GM18498 (cell line): ENCODE data around the gene TRPM6.
A peak's percentile ranks its signal among the peaks of the same experiment; 100 is the strongest.
"Not testable (repeated sequence)": the region's sequence is repeated elsewhere in the genome, so short reads cannot be mapped to it uniquely, and the experiment has no call there.

Experiments used
- ATAC-seq: cut with Tn5 transposase; IDR thresholded peaks from one replicate; pipeline ENCODE4 v1.9.1; 2021; ENCODE audit warnings: mild to moderate bottlenecking, moderate library complexity; ENCODE audit not compliant: unreplicated experiment

The TRPM6 gene

DNA sequence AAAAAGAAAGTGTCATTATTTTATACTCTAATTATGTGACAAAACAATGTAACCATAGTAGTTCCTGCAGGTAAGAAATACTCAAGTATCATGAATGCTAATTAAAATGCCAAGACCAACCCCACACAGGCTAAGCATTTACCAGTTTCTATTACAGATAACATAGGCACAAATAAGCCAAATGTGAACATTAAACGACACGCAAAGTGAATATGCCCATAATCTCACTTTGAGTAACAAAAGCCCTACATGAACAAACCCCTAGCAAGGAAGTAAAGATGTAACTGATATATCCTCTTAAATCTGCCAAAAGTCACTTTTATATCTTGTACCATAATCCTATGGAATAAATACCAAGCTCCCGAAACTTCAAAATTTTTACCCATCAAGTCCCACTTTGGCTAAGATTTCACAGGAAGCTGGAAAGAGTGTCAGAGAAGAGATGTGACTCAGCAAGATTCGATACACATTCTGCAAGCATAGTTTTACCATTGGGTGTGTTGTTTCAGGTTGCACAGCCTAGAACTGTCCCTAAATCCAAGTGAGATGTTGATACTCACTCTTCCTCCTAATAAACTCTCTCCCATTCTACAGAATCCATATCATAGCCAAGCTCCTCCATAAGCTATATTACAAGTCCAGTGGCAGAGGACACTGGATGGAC, 28.8 kb downstream of the TRPM6 start:
- ATAC-seq = no peak

- ATAC-seq = no peak
These were observed 30.7 kb downstream of the TRPM6 start for GRCh38 chr9:74856989-74857388.

DNA sequence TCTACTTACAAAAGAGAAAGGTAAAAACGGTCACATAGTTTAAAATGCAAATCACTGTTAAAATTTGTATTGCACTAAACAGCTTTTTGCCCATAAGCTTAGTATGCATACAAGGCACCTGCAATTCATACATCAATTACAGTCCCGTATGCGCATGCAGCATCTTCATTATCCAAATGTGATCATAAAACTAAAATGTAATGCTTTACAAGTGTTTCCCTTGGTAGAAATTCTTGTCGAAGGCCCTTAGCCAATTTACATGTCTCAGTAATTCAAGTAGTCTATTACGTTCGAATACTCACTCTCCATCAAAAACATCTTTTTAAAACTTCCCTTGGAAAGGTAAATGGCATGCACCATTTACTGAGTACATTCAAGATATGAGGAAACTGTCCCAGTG, 32.6 kb downstream of the TRPM6 start:
- no peak for ATAC-seq

GRCh38 chr9:74853024-74853423, 34.7 kb downstream of the TRPM6 start:
- not testable (repeated sequence) for ATAC-seq

DNA sequence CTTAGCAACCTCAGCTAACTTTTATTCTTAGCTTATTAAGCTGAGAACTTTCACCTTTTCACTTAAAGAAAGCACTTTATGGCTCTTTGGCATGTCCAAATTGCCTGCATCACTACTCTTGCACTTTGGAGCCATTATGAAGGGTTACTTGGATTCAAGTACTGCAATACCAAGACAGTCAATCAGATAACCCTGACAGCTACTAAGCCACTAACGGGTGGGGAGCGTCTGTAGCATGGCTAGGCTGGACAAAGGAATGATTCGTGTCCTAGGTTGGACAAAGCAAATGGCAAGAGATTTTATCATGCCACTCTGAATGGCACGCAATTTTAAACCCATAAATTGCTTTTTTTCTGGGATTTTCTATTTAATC, 39.6 kb downstream of the TRPM6 start:
- ATAC-seq = no peak

DNA sequence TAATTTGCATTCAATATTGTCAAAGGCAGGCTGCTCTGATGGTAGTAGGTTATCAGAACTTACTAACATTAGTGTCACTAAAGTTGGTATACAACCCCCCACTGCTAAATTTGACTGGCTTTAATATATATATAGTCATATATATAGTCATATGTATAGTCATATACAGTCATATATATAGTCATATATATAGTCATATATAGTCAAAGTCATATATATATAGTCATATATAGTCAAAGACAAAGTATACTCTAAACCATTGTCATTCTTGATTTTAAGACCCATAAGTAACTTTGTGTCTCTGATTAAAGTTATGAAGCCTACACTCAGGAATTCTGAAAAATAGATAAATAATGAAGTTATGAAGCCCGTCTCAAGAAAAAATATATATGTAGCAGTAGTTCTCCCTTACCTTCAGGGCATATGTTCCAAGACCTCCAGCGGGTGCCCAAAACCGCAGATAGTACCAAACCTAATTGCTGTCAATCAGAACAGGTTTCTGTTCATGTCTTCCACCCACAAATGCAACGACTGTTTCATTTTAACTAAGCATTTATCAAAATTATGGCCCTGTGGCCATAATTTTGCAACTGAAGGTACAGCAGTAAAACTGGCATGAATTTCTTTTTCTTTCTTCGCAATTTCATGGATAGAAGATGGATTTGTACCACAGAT, 40.1 kb downstream of the TRPM6 start:
- no peak for ATAC-seq

DNA sequence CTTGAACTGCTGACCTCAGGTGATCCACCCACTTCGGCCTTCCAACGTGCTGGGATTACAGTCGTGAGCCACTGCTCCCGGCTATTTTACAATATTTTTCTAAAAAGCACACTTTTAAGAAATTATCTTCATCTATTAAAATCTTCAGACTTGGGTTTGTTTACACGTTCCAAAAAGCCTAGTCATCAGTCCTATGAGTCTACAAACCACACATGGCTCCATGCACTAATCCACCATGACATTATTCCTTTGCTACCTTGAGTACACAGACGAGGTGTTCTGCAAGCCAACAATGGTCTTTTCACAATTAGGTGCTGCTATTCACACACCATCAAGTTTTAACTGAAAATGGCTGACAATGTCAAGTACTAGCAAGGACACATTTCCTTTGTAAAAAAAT, 41.0 kb downstream of the TRPM6 start:
- ATAC-seq = no peak

GRCh38 chr9:74838351-74838750, 49.4 kb downstream of the TRPM6 start:
- no peak for ATAC-seq

DNA sequence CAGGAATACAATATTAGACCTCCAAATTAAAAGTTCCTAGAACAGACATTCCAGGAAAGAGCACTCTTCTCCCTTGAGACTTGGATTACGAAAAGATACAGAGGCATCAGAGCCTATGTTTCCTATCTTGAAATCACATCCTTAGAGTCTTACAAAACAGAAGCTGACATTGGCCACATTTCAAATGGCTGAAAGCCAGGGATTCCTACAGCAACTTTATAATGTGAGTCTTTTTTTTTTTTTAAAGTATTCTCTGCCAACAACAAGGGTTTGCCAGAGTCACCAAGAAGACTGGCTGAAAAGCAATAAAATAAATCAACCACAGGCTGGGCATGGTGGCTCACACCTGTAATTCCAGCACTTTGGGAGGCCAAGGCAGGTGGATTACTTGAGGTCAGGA, 63.1 kb downstream of the TRPM6 start:
- no peak for ATAC-seq

DNA sequence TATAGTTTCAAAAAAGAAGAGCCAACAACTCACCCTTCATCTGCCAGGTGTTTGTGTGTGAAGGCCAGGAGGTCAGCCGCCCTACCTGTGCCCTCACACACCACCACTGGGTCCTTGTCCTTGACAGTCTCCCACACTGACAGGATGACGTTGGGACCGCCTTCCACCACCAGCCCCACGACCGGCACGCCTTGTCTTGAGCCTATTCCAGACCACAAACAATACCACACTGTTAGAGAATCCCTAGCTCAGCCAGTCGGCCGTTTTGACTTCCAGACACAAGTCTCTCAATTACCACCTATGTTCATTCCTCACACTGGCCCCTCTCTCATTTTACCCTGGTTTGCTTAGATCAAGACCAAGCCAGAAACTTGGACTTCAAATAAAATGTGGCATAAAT, 66.1 kb downstream of the TRPM6 start:
- no peak for ATAC-seq

DNA sequence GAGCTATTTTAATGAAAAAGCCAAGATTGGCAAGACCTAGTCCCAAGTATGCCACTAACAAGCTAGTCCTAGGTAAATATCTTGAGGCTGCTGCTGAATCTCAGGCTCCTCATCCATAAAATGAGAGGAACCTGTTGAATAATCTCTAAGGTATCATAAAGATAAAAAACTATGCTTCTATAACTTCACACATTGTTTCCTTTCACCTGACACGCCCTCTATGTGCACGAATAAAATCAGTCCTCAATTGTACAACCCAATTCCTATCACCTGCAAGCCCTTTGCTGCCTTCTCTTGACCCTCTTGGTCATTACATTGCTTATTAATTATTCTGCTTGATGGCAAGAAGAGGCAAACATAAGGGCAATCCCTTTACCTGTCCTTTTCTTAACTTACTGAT, 69.9 kb downstream of the TRPM6 start:
- no peak for ATAC-seq

DNA sequence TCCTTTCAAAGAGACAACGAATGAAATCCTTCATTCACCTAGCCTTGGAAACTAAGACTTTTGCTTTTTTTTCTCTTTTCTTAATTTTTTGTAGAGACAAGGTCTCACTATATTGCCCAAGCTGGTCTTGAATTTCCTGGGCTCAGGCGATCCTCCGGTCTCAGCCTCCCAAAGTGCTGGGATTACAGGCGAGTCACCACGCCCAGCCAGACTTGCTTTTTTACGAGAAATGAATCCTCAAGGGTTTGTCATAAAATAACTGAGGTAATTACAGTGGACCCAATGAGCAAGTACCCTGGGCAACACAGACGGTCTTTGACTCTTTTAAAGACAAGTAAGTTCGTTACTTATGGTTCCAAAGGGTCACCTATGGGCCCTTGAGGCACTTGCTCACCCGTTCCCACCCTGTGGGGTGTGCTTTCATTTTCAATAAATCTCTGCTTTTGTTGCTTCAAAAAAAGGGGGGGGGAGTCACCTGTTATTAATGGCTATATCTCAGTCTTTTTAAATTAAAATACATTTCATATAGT, 70.4 kb downstream of the TRPM6 start:
- ATAC-seq = no peak

DNA sequence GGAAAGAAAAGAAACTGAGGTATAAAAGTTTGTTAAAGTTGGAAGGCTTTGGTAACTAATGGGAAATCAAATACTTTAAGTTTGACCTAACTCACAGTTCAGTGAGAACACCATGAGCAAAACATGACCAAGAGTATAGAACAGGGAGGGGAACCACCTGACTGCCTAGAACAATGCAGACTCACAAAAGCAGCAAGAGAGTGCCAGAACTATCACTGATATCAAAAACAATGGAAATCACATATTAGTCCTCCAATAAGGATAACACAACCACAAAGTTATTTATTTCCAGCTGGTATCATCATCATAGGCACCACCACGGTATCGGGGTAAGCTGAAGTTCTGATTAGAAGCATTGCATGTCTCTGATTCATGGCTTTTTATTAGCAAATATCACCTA, 77.5 kb downstream of the TRPM6 start:
- ATAC-seq = no peak

- no peak for ATAC-seq
These were observed 83.7 kb downstream of the TRPM6 start for GRCh38 chr9:74804018-74804385.

- no peak for ATAC-seq
These were observed 84.2 kb downstream of the TRPM6 start for GRCh38 chr9:74803376-74804017.

GRCh38 chr9:74800226-74800625, 87.5 kb downstream of the TRPM6 start:
- ATAC-seq = no peak

DNA sequence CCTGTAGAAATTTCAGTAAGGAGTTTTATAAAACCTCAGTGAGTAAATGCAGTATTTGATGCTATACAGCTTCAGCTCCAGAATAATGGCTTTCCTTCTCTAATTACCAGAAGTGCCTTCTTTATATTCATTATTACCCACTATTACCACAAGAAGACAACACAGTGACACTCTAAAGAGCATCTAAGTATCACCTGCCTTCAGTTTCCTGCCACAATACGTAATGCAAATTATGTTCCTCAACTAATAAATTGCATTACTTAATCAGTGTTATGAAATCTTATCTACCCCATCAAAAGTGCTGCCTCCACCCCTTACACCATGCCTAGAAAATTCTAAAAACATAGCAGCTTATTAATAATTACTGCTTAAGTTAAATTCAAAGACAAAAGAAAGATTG, 91.9 kb downstream of the TRPM6 start:
- no peak for ATAC-seq

- ATAC-seq = no peak
These were observed 92.6 kb downstream of the TRPM6 start for GRCh38 chr9:74795081-74795480.

DNA sequence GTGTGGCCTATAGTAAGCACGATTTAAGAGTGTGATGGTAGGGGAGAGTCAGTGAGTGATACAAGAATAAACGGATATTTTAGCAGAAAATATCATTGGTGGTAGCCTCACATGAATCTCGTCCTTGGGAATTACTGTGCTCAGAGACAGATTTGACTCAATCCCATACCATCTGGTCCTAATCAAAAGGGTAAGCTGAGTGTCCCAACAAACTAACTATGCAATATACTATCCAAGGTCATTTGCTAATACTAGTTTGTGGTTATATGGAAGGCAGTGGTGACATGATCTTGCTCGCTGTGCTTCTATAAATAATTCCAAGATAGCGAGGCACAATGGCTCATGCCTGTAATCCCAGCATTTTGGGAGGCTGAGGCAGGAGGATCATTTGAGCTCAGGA, 103.2 kb downstream of the TRPM6 start:
- ATAC-seq = no peak

DNA sequence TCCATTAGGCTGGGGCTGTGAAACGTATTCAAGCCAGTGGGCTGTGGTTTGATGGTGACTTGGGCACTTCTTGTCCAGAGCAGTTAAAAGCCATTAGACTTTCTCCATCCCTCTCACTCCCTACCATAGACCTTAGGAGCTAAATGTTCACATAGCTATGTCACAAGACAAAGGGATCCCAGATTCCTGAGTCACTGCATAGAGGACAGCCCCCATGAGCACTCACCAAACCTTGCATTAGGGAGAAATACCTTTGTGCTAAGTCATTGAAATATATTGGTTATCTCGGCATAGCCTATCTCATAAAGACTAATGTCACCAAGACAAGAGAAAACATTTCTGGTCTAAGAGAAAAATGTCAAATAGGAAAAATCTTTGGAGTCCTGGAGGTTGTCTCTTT, 104.3 kb downstream of the TRPM6 start:
- ATAC-seq = no peak

- ATAC-seq = peak; percentile 60
These were observed 110.4 kb downstream of the TRPM6 start for GRCh38 chr9:74777136-74777879.

GRCh38 chr9:74775396-74775795, 112.3 kb downstream of the TRPM6 start:
- ATAC-seq = no peak
